CD4-positive, alpha-beta T cell treated with Interleukin-15 for 4 hours (primary cell): ENCODE data around the gene NAT8L.
A peak's percentile ranks its signal among the peaks of the same experiment; 100 is the strongest.
"Not testable (repeated sequence)": the region's sequence is repeated elsewhere in the genome, so short reads cannot be mapped to it uniquely, and the experiment has no call there.

Source experiments
- DNase-seq: peaks from one replicate; pipeline ENCODE4 v3.0.0-alpha.2; 2020; ENCODE audit warnings: low spot score

The NAT8L gene

GRCh38 chr4:2059046-2059725 lies at the start of gene NAT8L:
TSS of gene NAT8L (plus strand) at chr4:2059327. CDS start at chr4:2059512, 185 bp downstream.
- no peak for DNase-seq

GRCh38 chr4:2009651-2010233 lies 49.4 kb upstream of the NAT8L start:
- DNase-seq = peak; percentile 48

- no peak for DNase-seq
Measured at GRCh38 chr4:2011583-2011982, 47.5 kb upstream of the NAT8L start.

- DNase-seq = no peak
Measured at GRCh38 chr4:2015008-2015407, 44.1 kb upstream of the NAT8L start.

GRCh38 chr4:2021358-2022018 lies 37.6 kb upstream of the NAT8L start:
- DNase-seq = not testable (repeated sequence)

- no peak for DNase-seq
Measured at GRCh38 chr4:2024683-2025082, 34.4 kb upstream of the NAT8L start.

- DNase-seq = no peak
Measured at GRCh38 chr4:2025817-2026216, 33.3 kb upstream of the NAT8L start.

GRCh38 chr4:2027120-2027519 lies 32.0 kb upstream of the NAT8L start:
- not testable (repeated sequence) for DNase-seq

- DNase-seq = not testable (repeated sequence)
Measured at GRCh38 chr4:2031161-2031560, 28.0 kb upstream of the NAT8L start.

- no peak for DNase-seq
Measured at GRCh38 chr4:2036327-2036726, 22.8 kb upstream of the NAT8L start.

GRCh38 chr4:2036866-2037265 lies 22.3 kb upstream of the NAT8L start:
- no peak for DNase-seq

- no peak for DNase-seq
Measured at GRCh38 chr4:2040391-2041238, 18.5 kb upstream of the NAT8L start.

GRCh38 chr4:2041239-2042130 lies 17.6 kb upstream of the NAT8L start:
- peak; percentile 87 for DNase-seq

- peak; percentile 19 for DNase-seq
Measured at GRCh38 chr4:2042204-2042946, 16.8 kb upstream of the NAT8L start.

- DNase-seq = no peak
Measured at GRCh38 chr4:2042947-2043395, 16.2 kb upstream of the NAT8L start.

GRCh38 chr4:2043396-2044118 lies 15.6 kb upstream of the NAT8L start:
- no peak for DNase-seq

GRCh38 chr4:2044119-2044485 lies 15.0 kb upstream of the NAT8L start:
- no peak for DNase-seq

GRCh38 chr4:2044542-2045517 lies 14.3 kb upstream of the NAT8L start:
- DNase-seq = no peak

- DNase-seq = no peak
Measured at GRCh38 chr4:2045518-2045951, 13.6 kb upstream of the NAT8L start.
